Mesenchymal stem cell (in vitro differentiated cells and primary cell): Measurements from ENCODE around the gene SNTG2.

Experiments
- DNase-seq: peaks from one replicate; pipeline ENCODE4 v3.0.0-alpha.2; 2013
- H2AFZ ChIP-seq: one replicate; pipeline ENCODE4 v1.6.1; 2013; ENCODE audit warnings: low read depth, mild to moderate bottlenecking, control low read depth, inconsistent platforms, low read length, moderate library complexity
- H2AK5ac ChIP-seq: 2 replicates; pipeline ENCODE4 v1.6.1; 2013; ENCODE audit warnings: low read length, moderate library complexity, mild to moderate bottlenecking, inconsistent platforms; ENCODE audit not compliant: severe bottlenecking
- H2BK120ac ChIP-seq: one replicate; pipeline ENCODE4 v1.6.1; 2013; ENCODE audit warnings: low read depth, mild to moderate bottlenecking, inconsistent platforms, low read length, moderate library complexity
- H2BK12ac ChIP-seq, 2 experiments: one replicate each; pipeline ENCODE4 v1.6.1; 2013; ENCODE audit warnings: inconsistent platforms in 2 of 2, low read length in 2 of 2, mild to moderate bottlenecking in 2 of 2, moderate library complexity in 2 of 2, control low read depth in 1 of 2
- H2BK15ac ChIP-seq: one replicate; pipeline ENCODE4 v1.6.1; 2013; ENCODE audit warnings: mild to moderate bottlenecking, low read depth, inconsistent platforms; ENCODE audit not compliant: poor library complexity, severe bottlenecking
- H2BK5ac ChIP-seq: 2 replicates; pipeline ENCODE4 v1.6.1; 2013; ENCODE audit warnings: low read depth, mild to moderate bottlenecking, low read length, control low read depth, inconsistent platforms; ENCODE audit not compliant: poor library complexity, severe bottlenecking
- H3K14ac ChIP-seq, 2 experiments: one replicate each; pipeline ENCODE4 v1.6.1; 2013; ENCODE audit warnings: inconsistent platforms in 2 of 2, low read length in 2 of 2, control low read depth in 1 of 2, mild to moderate bottlenecking in 1 of 2, moderate library complexity in 1 of 2
- H3K18ac ChIP-seq, 2 experiments: one replicate each; pipeline ENCODE4 v1.6.1; 2013; ENCODE audit warnings: inconsistent platforms in 2 of 2, low read length in 2 of 2, control low read depth in 1 of 2, low read depth in 1 of 2, mild to moderate bottlenecking in 1 of 2
- H3K23ac ChIP-seq, 2 experiments: one replicate each; pipeline ENCODE4 v1.6.1; 2013; ENCODE audit warnings: inconsistent platforms in 2 of 2, low read length in 2 of 2, mild to moderate bottlenecking in 2 of 2, moderate library complexity in 2 of 2, control low read depth in 1 of 2
- H3K27ac ChIP-seq: 2 replicates; pipeline ENCODE4 v1.5.1; 2013; ENCODE audit warnings: mild to moderate bottlenecking, moderate library complexity, low read length, control low read depth, inconsistent platforms; ENCODE audit not compliant: poor library complexity, severe bottlenecking
- H3K27me3 ChIP-seq, 2 experiments: 2 replicates each; pipeline versions ENCODE4 v1.6.1 to v1.7.0; 2013; ENCODE audit warnings: low read length in 2 of 2, mild to moderate bottlenecking in 2 of 2, moderate library complexity in 2 of 2, control low read depth in 1 of 2, inconsistent platforms in 1 of 2; ENCODE audit not compliant: control insufficient read depth in 1 of 2, insufficient read depth in 1 of 2
- H3K36me3 ChIP-seq, 2 experiments: 2 replicates each; pipeline versions ENCODE4 v1.6.1 to v1.7.0; 2013; ENCODE audit warnings: low read length in 2 of 2, control low read depth in 1 of 2, inconsistent platforms in 1 of 2, low read depth in 1 of 2, mild to moderate bottlenecking in 1 of 2; ENCODE audit not compliant: insufficient read depth in 2 of 2, control insufficient read depth in 1 of 2
- H3K4ac ChIP-seq, 2 experiments: one replicate each; pipeline ENCODE4 v1.6.1; 2013; ENCODE audit warnings: inconsistent platforms in 2 of 2, low read length in 2 of 2, mild to moderate bottlenecking in 2 of 2, moderate library complexity in 2 of 2, control low read depth in 1 of 2, low read depth in 1 of 2
- H3K4me1 ChIP-seq: 2 replicates; pipeline ENCODE4 v1.6.1; 2013; ENCODE audit warnings: low read depth, low read length, control low read depth; ENCODE audit not compliant: control insufficient read depth, insufficient read depth
- H3K4me2 ChIP-seq: 2 replicates; pipeline ENCODE4 v1.6.1; 2013; ENCODE audit warnings: low read length, mild to moderate bottlenecking, inconsistent platforms; ENCODE audit not compliant: poor library complexity, severe bottlenecking
- H3K4me3 ChIP-seq, 2 experiments: 2 replicates each; pipeline versions ENCODE4 v1.5.1 to v1.7.0; 2013; ENCODE audit warnings: low read length in 2 of 2, mild to moderate bottlenecking in 2 of 2, control low read depth in 1 of 2, low read depth in 1 of 2; ENCODE audit not compliant: insufficient read depth in 1 of 2
- H3K79me1 ChIP-seq: replicated peaks from 2 replicates; pipeline ENCODE4 v1.6.1; 2013; ENCODE audit warnings: mild to moderate bottlenecking, control low read depth, low read length, inconsistent platforms; ENCODE audit not compliant: poor library complexity, severe bottlenecking
- H3K9ac ChIP-seq: 2 replicates; pipeline ENCODE4 v1.7.0; 2013; ENCODE audit warnings: mild to moderate bottlenecking, low read length, moderate library complexity
- H3K9me3 ChIP-seq: 2 replicates; pipeline ENCODE4 v1.7.0; 2013; ENCODE audit warnings: mild to moderate bottlenecking, low read length; ENCODE audit not compliant: control insufficient read depth
- H4K8ac ChIP-seq: one replicate; pipeline ENCODE4 v1.6.1; 2013; ENCODE audit warnings: inconsistent platforms, mild to moderate bottlenecking, low read length, moderate library complexity
- H4K91ac ChIP-seq: one replicate; pipeline ENCODE4 v1.6.1; 2013; ENCODE audit warnings: mild to moderate bottlenecking, low read length, inconsistent platforms
- WGBS: methylation state at CpG from one replicate; pipeline ENCODE4 v1.1.7; 2013; ENCODE audit warnings: mixed read lengths; 5-methylcytosine and 5-hydroxymethylcytosine counted together

Gene SNTG2

DNA sequence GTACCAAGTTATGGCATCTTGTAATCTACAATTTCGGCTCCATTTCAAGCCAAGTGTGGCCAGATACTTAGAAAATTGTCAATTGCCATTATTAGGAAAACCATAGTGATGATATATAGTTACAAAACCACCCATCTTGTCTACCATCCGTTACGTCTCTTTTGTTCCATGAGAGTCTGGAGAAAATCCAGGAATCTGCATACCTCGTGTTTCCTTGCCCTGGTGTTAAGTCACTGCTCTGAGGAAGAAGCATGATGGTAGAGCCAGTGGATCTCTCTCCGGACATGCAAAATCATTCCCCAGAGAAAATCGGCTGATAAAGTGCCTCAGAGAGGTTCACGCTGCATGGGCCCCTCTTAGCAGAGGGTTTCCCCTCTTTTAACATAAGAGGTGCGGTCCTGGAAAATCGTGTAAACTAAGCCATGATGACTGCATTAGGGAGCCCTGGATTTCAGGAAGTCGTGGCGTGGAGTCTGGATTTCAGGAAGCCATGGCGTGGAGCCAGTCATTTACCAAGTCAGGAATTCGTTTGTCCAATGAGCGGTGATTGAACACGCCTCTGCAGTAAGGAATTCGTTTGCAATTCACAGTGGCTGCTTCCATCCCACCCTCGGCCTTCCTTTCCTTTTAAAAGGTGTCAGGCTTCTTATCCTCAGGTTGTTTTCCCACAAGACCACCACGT lies 304.2 kb downstream of the SNTG2 start:
- Histone ChIP-seq H3K27me3 (peaks cover 0 to 4% of the 10 kb centered on the region in 2 experiments), H3K4me1 (no peaks in the 10 kb centered on the region), H3K36me3 (peaks cover 0 to 4% of the 10 kb centered on the region in 2 experiments), H3K14ac (no peak overlapping the region), H3K4ac (no peak overlapping the region), H2BK12ac (no peak overlapping the region), H3K9ac (no peak overlapping the region), H3K9me3 (no peaks in the 10 kb centered on the region), H3K4me2 (no peak overlapping the region), H2BK5ac (no peak overlapping the region), H2AK5ac (no peak overlapping the region), H3K27ac (no peak overlapping the region), H3K18ac (no peak overlapping the region), H3K4me3 (no peak overlapping the region), H2BK120ac (no peak overlapping the region), H4K8ac (no peak overlapping the region), H3K79me1 (no peaks in the 10 kb centered on the region), H2BK15ac (no peak overlapping the region), H3K23ac (no peak overlapping the region), H4K91ac (no peak overlapping the region), H2AFZ (no peak overlapping the region)
- WGBS: 72% methylated on average over 18 of the region's 18 CpGs
- DNase-seq: no peak

DNA sequence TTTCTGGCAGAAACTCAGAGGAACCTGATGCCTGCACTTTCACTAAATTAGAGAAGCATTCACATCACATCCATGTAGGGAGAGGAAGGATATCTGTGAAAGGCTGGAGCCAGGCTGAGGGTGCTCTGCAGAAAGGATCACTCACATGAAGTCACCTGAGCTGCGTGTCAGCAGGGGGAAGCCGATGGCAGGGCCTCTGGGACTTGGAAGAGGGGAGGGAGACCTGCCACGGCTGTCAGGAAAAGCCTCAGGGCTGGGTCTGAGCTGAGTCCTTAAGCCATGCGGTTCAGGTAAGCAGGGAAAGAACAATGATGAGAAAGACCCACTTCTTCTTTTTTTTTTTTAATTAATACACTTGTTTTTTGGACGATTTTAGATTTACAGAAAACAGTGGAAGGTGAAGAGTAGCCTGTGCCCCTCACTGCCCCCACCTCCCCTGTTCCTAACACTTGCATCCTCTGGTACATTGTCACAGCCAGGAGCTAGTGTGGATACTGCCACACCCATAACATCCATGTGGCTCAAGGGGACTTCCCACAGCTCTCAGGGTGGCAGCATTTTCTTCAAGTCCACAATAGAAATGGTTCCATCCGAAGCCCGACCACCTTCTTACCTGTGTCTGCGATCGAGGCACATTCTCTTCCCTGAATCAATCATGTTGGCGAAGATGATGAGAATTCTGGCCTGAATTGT lies 306.1 kb downstream of the SNTG2 start:
- H3K4me3 ChIP-seq: no peak overlapping the region
- no peak overlapping the region for H4K91ac ChIP-seq
- no peak for DNase-seq
- H3K18ac ChIP-seq: no peak overlapping the region
- no peaks in the 10 kb centered on the region for H3K27me3 ChIP-seq
- no peak overlapping the region for H2BK5ac ChIP-seq
- no peak overlapping the region for H4K8ac ChIP-seq
- no peak overlapping the region for H3K14ac ChIP-seq
- no peak overlapping the region for H2BK15ac ChIP-seq
- H2BK120ac ChIP-seq: no peak overlapping the region
- H3K23ac ChIP-seq: no peak overlapping the region
- no peak overlapping the region for H3K9ac ChIP-seq
- H3K4me1 ChIP-seq: no peaks in the 10 kb centered on the region
- no peaks in the 10 kb centered on the region for H3K36me3 ChIP-seq
- no peak overlapping the region for H3K27ac ChIP-seq
- H3K4me2 ChIP-seq: no peak overlapping the region
- no peaks in the 10 kb centered on the region for H3K79me1 ChIP-seq
- H2BK12ac ChIP-seq: no peak overlapping the region
- H3K9me3 ChIP-seq: no peaks in the 10 kb centered on the region
- no peak overlapping the region for H2AFZ ChIP-seq
- WGBS: 67% methylated on average over 9 of the region's 10 CpGs
- no peak overlapping the region for H3K4ac ChIP-seq
- H2AK5ac ChIP-seq: no peak overlapping the region

DNA sequence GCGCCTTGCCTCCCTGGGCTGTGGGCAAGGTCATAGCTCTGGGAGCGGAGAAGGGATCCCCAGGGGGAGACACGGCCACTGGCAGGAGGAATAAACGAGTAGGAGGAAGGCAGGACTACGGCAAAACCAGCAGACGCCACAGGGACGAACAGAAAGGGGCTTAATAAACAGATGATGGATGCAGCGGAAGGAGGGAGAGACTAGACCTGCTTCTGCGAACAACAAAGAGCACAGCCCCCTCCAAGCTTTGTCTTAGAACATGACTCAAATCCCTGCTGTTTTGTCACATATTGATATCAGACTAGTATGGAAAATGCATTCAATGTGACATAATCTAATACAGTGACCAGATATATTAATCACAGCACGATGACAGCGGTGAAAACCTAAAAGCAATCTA lies 306.7 kb downstream of the SNTG2 start:
- Histone ChIP-seq H3K79me1 (no peaks in the 10 kb centered on the region), H4K8ac (no peak overlapping the region), H3K23ac (no peak overlapping the region), H3K4me2 (no peak overlapping the region), H2AK5ac (no peak overlapping the region), H2BK120ac (no peak overlapping the region), H3K14ac (no peak overlapping the region), H3K4ac (no peak overlapping the region), H3K27ac (no peak overlapping the region), H3K9ac (no peak overlapping the region), H3K18ac (no peak overlapping the region), H2AFZ (no peak overlapping the region), H3K4me3 (no peak overlapping the region), H2BK5ac (no peak overlapping the region), H3K9me3 (no peaks in the 10 kb centered on the region), H2BK15ac (no peak overlapping the region), H3K27me3 (no peaks in the 10 kb centered on the region), H2BK12ac (no peak overlapping the region), H3K36me3 (no peaks in the 10 kb centered on the region), H3K4me1 (no peaks in the 10 kb centered on the region), H4K91ac (no peak overlapping the region)
- no peak for DNase-seq
- WGBS: 72% methylated on average over 11 of the region's 11 CpGs

DNA sequence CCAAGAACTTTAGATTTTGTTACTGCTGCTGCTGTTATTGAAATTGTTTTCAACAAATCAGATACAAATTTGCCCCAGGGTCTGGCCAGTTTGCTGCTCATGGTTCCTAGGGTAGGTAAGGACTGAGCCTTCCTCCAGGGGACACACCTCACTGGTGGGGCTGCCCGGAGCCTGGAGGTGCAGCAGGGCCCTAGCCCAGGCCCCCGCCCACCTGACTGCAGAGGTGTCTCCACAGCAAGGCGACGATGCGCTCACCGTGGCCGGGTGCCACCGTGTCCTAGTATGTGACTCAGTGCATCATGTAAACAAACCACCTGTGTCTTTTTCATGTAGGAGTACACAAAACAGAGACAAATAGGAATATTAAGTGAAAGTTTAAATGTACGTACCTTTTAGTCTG lies 309.1 kb downstream of the SNTG2 start:
- Histone ChIP-seq H3K36me3 (no peaks in the 10 kb centered on the region), H4K91ac (no peak overlapping the region), H3K23ac (no peak overlapping the region), H2BK5ac (no peak overlapping the region), H3K27me3 (no peaks in the 10 kb centered on the region), H2BK120ac (no peak overlapping the region), H2BK12ac (no peak overlapping the region), H3K14ac (no peak overlapping the region), H2AK5ac (no peak overlapping the region), H2BK15ac (no peak overlapping the region), H3K4me3 (no peak overlapping the region), H3K9me3 (no peaks in the 10 kb centered on the region), H3K79me1 (no peaks in the 10 kb centered on the region), H4K8ac (no peak overlapping the region), H3K4me2 (no peak overlapping the region), H3K4me1 (no peaks in the 10 kb centered on the region), H3K9ac (no peak overlapping the region), H3K18ac (no peak overlapping the region), H2AFZ (no peak overlapping the region), H3K27ac (no peak overlapping the region), H3K4ac (no peak overlapping the region)
- DNase-seq: no peak
- WGBS: 71% methylated on average over 3 of the region's 9 CpGs
